Mucosa of descending colon (tissue), 3 donors: ENCODE results near the gene TNFSF15. TPM values are rescaled to one million over a fixed set of nuclear protein-coding genes. Genes with fewer than 3 reads are reported as not detected.
"Not testable (repeated sequence)": the region's sequence is repeated elsewhere in the genome, so short reads cannot be mapped to it uniquely, and the experiment has no call there.

Source experiments
- ATAC-seq: fragments of 200-7000 bp; cut with Tn5 transposase; one replicate; pipeline ENCODE4 v1.9.1; 2020; ENCODE audit warnings: mild to moderate bottlenecking, moderate library complexity
- DNase-seq, 3 donors: peaks; one replicate each; pipeline ENCODE4 v3.0.0-alpha.2; 2020
- H3K36me3 ChIP-seq: fragments of 200-600 bp; one replicate; pipeline ENCODE4 v1.8.0; 2021; ENCODE audit warnings: low read depth, mild to moderate bottlenecking
- H3K4me1 ChIP-seq: fragments of 200-600 bp; one replicate; pipeline ENCODE4 v1.8.0; 2021; ENCODE audit warnings: low read depth, mild to moderate bottlenecking
- H3K4me3 ChIP-seq: fragments of 200-600 bp; one replicate; pipeline ENCODE4 v1.8.0; 2021; ENCODE audit warnings: mild to moderate bottlenecking
- H3K9me3 ChIP-seq: fragments of 200-600 bp; one replicate; pipeline ENCODE4 v1.8.0; 2021; ENCODE audit warnings: mild to moderate bottlenecking
- intact Hi-C, 2 donors: fragments of 100-400 bp; cut with DNase I in 1 of 2; cut with micrococcal nuclease in 1 of 2; formaldehyde crosslinking; loops; one replicate each; pipeline versions ENCODE4 v1.11.0 to v1.11.1; 2022; cut with DNase I, micrococcal nuclease
- total RNA-seq, 3 donors: library from RNA; stranded (reverse); fragmentation: NEBNext Ultra II Directional in 2 of 3; extraction: Animal tissue kit (Norgen Biotek cat#: 25700) in 2 of 3; gene quantifications; one replicate each; pipeline versions ENCODE4 v1.2.1 to v1.2.4, GENCODE V29; 2021 to 2023
- TF ChIP-seq, protein P1 (sequence below): fragments of 200-600 bp; IDR thresholded peaks from one replicate; pipeline ENCODE4 v1.8.0; 2022; ENCODE audit warnings: antibody characterized with exemption, mild to moderate bottlenecking
- donor health status: DM: no; HTN: no; CAD: no; lungs with moderate emphysema.
- donor health status: DM: no; HTN: no; CAD: no.
- donor health status: DM: no; HTN: yes; CAD: no.

TNFSF15 gene
- total RNA-seq, 3 donors from 2014 or later: 0.80 to 8.7 (median 2.8) TPM

DNA sequence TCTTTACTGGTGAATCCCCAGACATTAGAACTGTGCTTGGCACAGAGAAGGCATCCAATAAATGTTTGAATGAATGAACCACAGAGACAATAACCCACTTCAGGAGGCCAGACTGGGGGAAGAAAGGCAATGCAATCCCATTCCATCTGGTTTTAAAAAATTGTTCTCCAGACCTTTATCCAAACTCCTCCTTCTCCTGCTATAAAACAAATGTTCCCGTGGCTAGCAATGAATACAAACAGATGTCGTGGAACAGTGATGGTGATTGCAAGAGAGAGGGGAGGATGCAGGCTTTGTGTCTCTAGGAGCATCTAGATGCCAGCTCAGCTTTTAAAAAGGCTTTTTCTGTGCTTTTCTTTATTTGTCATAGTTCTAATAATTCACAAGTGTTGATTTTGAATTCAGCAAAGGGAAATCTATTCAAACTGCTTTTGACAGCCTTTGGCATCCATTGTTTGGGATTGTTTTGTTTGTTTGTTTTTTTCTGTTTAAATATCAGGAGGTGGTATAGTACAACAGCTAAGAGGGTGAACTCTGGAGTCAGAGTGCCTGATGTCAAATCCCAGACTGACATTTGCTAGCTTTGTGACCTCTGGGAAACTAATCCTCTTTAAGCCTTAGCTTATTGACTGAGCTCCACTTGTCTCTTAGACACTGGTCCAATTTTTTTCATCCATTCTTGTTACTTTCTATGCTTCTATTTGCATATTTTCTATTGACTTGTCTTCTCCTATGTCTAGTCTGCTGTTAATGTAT is 59.1 kb downstream of the TNFSF15 start:
- DNase-seq (no peak), ATAC-seq (no peak)
- intact Hi-C loops: no loop called here
- TF ChIP-seq, protein P1, sequence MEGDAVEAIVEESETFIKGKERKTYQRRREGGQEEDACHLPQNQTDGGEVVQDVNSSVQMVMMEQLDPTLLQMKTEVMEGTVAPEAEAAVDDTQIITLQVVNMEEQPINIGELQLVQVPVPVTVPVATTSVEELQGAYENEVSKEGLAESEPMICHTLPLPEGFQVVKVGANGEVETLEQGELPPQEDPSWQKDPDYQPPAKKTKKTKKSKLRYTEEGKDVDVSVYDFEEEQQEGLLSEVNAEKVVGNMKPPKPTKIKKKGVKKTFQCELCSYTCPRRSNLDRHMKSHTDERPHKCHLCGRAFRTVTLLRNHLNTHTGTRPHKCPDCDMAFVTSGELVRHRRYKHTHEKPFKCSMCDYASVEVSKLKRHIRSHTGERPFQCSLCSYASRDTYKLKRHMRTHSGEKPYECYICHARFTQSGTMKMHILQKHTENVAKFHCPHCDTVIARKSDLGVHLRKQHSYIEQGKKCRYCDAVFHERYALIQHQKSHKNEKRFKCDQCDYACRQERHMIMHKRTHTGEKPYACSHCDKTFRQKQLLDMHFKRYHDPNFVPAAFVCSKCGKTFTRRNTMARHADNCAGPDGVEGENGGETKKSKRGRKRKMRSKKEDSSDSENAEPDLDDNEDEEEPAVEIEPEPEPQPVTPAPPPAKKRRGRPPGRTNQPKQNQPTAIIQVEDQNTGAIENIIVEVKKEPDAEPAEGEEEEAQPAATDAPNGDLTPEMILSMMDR: no peak
- no peaks in the 10 kb centered on the region for H3K4me1 ChIP-seq
- H3K36me3 ChIP-seq: no peaks in the 10 kb centered on the region
- H3K4me3 ChIP-seq: no peak overlapping the region
- no peaks in the 10 kb centered on the region for H3K9me3 ChIP-seq

DNA sequence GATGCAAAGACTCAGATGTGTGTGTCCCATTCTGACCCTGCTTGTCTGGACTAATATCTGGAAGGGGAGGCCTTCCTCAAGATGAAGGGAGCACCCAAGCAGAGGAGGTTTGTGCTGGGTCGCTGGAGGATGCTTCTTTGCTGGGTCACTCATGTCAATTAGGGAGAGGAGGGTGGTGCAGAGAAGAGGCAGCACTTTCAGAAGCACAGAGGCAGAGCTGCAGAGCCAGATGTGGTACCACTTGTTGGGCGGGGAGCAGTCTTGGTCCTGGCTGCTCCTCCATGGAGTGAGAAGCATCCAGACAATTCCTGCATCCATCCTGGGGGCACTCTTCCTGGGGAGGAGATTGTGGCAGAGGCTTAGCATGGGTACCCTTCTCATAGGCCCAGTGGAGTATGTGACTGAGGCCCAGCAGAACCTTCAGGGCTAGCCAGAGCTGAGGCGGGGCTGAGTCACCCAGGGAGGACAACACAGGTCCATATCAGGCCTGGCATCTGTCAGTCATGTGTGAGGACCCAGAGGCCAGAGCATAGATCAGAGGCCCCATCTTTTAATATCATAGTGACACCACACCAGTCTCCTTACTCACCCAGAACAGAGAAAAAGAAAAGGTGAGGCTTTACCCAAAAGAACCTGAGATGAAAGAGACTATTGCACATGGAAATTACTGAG is 59.8 kb downstream of the TNFSF15 start:
- no peaks in the 10 kb centered on the region for H3K9me3 ChIP-seq
- DNase-seq (no peak), ATAC-seq (peak; percentile 26)
- no peak overlapping the region for H3K4me3 ChIP-seq
- no peaks in the 10 kb centered on the region for H3K4me1 ChIP-seq
- TF ChIP-seq, protein P1: no peak
- H3K36me3 ChIP-seq: no peaks in the 10 kb centered on the region
- intact Hi-C loops: no loop called here

DNA sequence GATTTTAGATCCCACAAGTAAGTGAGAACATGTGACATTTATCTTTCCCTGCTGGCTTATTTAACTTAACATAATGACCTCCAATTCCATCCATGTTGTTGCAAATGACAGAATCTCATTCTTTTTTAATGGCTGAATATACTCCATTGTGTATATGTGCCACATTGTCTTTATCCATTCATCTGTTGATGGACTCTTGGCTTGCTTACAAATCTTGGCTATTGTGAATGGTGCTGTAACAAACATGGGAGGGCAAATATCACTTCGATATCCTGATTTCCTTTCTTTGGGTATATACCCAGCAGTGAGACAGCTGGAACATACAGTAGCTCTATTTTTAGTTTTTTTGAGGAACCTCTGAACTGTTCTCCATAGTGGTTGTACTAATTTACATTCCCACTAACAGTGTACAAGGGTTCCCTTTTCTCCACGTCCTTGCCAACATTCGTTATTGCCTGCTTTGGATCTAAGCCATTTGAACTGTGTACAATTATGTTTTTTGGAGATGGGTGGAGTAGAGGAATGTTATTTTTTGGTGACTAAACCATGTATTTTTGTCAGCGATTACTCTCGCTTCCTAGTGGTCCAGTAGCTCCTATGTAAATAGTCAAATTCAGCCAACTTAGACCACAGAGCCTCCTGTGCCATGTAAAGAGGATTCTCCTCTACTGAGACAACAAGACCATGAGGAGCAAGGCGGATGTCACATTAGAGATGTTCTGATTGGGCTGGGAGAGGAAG is 60.6 kb downstream of the TNFSF15 start:
- H3K4me3 ChIP-seq: no peak overlapping the region
- no peaks in the 10 kb centered on the region for H3K36me3 ChIP-seq
- intact Hi-C loops: no loop called here
- DNase-seq (no peak), ATAC-seq (no peak)
- TF ChIP-seq, protein P1: no peak
- H3K4me1 ChIP-seq: no peaks in the 10 kb centered on the region
- H3K9me3 ChIP-seq: no peaks in the 10 kb centered on the region

DNA sequence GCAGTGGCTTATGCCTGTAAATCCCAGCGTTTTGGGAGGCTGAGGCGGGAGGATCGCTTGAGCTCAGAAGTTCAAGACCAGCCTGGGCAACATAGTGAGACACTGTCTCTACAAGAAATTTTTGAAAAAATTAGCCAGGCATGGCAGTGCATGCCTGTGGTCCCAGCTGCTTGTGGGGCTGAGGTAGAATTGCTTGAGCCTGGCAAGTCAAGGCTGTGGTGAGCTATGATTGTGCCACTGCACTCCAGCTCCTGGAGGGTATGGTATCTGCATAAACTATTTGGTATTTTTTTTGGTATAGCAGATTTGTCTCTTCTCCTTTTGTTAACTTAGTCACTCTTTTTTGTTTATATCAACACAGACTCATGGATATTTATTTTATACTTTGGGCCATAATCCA is 62.4 kb downstream of the TNFSF15 start:
- ATAC-seq (no peak), DNase-seq (no peak)
- Histone ChIP-seq H3K4me3 (no peak overlapping the region), H3K36me3 (no peaks in the 10 kb centered on the region), H3K4me1 (no peaks in the 10 kb centered on the region), H3K9me3 (no peaks in the 10 kb centered on the region)
- TF ChIP-seq, protein P1: no peak
- intact Hi-C loops: loop anchor here in 1 of 2 donors (5.0 kb wide), 1 partner anchor 269 kb away; no protein-coding TSS in a partner anchor

DNA sequence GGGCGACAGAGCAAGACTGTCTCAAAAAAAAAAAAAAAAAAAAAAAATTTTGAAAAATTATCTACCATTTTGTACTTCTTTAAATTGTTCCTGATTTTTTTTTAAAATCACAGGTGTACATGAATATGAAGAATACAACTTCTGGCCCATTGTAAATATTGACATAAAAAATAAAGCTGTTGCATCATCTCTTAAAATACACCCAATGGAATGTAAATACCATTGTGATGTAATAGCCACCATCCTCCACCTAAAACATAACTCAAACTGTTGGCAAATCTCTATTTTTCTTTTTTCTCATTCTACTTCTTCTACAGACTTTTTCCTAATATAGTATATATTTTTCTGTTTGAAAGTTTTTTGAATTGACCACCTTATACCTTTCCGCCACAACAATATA is 62.9 kb downstream of the TNFSF15 start:
- Histone ChIP-seq H3K9me3 (no peaks in the 10 kb centered on the region), H3K4me1 (no peaks in the 10 kb centered on the region), H3K36me3 (no peaks in the 10 kb centered on the region), H3K4me3 (no peak overlapping the region)
- intact Hi-C loops: loop anchor here in 1 of 2 donors (5.0 kb wide), 1 partner anchor 269 kb away; no protein-coding TSS in a partner anchor
- DNase-seq (no peak), ATAC-seq (no peak)
- TF ChIP-seq, protein P1: no peak

DNA sequence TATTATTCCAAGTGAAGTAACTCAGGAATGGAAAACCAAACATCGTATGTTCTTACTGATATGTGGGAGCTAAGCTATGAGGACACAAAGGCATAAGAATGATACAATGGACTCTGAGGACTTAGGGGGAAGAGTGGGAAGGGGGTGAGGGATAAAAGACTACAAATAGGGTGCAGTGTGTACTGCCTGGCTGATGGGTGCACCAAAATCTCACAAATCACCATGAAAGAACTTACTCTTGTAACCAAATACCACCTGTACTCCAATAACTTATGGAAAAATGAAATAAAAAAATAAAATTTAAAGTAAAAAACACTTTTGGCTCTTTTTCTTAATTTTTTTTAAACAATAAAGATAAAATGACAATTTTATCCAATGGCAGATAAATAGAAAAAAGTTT is 64.3 kb downstream of the TNFSF15 start:
- not testable (repeated sequence) for ATAC-seq, H3K4me1 ChIP-seq, DNase-seq, H3K4me3 ChIP-seq, H3K36me3 ChIP-seq, H3K9me3 ChIP-seq
- intact Hi-C loops: loop anchor here in 1 of 2 donors (5.0 kb wide), 1 partner anchor 271 kb away; no protein-coding TSS in a partner anchor
